Fibroblast of pulmonary artery (primary cell): ENCODE measurements around the gene CDKL1.

Experiments
- DNase-seq: peaks from one replicate; pipeline ENCODE4 v3.0.0-alpha.2; 2010; ENCODE audit warnings: low read depth
- H3K4me3 ChIP-seq: replicated peaks from 2 replicates; pipeline ENCODE4 v1.5.1; 2011; ENCODE audit warnings: low read depth, mild to moderate bottlenecking, control low read depth, low read length, moderate library complexity
- TF ChIP-seq, protein P1 (sequence below): IDR thresholded peaks from 2 replicates; pipeline ENCODE4 v1.5.1; 2011; ENCODE audit warnings: mild to moderate bottlenecking, control low read depth, low read length, inconsistent platforms; ENCODE audit errors: missing control alignments

The CDKL1 gene

GRCh38 chr14:50303744-50304471, 92.8 kb downstream of the CDKL1 start:
- DNase-seq = peak; percentile 64

DNA sequence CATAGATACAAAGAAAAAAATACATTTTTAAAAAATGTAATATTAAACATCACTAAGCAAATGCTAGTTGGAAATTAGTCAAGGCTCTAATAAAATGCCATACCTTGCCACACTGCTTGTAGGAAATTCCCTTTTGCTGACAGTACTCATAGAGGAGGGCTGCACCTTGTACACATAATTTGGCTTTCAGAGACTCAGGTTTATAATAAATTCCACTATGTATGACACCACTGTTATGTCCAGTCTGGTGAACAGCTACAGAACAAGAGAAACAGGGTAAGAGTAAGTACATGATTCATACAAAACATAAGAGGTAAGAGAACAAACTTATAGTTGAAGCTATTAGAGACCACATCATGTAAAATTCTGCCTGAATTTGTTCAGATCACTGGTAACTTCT, 94.8 kb downstream of the CDKL1 start:
- no peak overlapping the region for H3K4me3 ChIP-seq
- no peak for DNase-seq
- TF ChIP-seq, protein P1, sequence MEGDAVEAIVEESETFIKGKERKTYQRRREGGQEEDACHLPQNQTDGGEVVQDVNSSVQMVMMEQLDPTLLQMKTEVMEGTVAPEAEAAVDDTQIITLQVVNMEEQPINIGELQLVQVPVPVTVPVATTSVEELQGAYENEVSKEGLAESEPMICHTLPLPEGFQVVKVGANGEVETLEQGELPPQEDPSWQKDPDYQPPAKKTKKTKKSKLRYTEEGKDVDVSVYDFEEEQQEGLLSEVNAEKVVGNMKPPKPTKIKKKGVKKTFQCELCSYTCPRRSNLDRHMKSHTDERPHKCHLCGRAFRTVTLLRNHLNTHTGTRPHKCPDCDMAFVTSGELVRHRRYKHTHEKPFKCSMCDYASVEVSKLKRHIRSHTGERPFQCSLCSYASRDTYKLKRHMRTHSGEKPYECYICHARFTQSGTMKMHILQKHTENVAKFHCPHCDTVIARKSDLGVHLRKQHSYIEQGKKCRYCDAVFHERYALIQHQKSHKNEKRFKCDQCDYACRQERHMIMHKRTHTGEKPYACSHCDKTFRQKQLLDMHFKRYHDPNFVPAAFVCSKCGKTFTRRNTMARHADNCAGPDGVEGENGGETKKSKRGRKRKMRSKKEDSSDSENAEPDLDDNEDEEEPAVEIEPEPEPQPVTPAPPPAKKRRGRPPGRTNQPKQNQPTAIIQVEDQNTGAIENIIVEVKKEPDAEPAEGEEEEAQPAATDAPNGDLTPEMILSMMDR = no peak

More at GRCh38 chr14:50303744-50304471, 92.8 kb downstream of the CDKL1 start:
- H3K4me3 ChIP-seq = no peak overlapping the region
- TF ChIP-seq, protein P1 = no peak

GRCh38 chr14:50299585-50299984, 97.1 kb downstream of the CDKL1 start:
- TF ChIP-seq, protein P1 = no peak
- H3K4me3 ChIP-seq = no peak overlapping the region
- no peak for DNase-seq

DNA sequence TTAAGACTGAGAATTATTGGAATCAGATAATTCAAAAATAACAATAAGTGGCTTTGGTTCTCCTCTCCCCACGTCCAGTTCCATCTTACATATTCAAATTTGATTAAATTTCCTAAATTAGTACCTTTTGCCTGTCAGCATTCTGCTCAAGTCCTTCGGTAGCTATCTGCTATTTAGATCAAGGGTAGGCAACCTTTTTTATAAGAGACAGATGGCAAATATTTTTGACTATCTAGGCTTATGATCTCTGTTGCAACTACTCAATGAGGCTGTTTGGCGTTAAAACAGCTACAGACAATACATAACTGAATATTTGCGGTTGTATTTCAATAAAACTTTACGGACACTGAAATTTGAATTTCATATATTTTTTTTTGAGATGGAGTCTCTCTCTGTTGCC, 106.4 kb downstream of the CDKL1 start:
- no peak for DNase-seq
- no peak overlapping the region for H3K4me3 ChIP-seq
- TF ChIP-seq, protein P1 = no peak

DNA sequence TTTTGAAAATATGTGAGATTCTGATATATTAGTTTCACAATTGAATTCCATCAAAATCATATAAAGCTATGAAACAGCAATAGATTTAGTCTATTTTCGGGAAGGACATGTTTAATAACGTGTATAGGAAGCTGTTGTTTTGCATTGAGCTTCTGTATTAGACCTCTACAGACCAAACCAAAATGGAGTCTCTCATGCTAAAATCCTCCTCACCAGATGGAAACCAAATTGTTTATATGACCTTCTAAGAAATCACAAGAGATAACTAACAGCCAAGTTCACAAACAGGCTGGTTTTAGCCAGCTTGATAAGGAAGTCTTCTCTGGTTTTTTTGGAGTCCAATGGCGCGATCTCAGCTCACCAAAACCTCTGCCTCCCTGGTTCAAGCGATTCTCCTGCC, 108.5 kb downstream of the CDKL1 start:
- TF ChIP-seq, protein P1 = no peak
- no peak overlapping the region for H3K4me3 ChIP-seq
- DNase-seq = no peak

DNA sequence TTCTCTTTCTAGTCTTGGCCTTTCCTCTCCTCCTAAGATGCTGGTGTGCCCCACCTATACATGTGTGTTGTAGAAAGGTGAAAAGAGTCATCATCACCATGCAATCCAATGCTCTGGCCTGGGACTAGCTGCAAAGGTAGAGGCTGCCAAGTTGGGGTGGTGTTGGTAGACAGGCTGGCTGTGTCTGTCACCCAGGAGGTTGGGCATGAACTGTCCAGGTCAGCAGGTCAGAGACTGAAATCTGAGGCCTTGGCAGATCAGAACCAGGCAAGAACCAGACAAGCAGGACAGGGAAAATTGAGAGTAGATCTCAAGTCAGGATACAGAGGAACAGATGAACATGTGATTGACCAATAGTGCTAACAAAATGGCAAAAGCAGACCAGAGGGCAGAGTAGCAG, 110.8 kb downstream of the CDKL1 start:
- TF ChIP-seq, protein P1 = no peak
- no peak for DNase-seq
- H3K4me3 ChIP-seq = no peak overlapping the region
